ENCODE data around the gene TENT4B.
A peak's percentile ranks its signal among the peaks of the same experiment; 100 is the strongest.

The TENT4B gene

DNA sequence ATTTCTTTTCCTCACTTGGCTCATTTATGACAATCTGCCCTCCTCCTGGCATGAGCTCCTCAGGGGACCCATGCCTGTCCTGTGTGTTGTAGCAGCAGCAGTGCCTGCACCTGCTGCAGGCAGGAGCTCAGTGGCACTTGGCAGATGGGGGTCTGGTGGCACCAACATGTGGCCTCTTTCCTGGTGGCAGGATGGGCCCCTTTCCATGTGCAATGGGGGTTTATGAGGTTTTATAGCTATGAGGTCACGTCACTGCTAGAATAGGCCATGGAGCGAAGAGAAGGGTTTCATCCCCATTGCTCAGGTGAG lies 120.2 kb downstream of the TENT4B start:
- no peak for DNase-seq

DNA sequence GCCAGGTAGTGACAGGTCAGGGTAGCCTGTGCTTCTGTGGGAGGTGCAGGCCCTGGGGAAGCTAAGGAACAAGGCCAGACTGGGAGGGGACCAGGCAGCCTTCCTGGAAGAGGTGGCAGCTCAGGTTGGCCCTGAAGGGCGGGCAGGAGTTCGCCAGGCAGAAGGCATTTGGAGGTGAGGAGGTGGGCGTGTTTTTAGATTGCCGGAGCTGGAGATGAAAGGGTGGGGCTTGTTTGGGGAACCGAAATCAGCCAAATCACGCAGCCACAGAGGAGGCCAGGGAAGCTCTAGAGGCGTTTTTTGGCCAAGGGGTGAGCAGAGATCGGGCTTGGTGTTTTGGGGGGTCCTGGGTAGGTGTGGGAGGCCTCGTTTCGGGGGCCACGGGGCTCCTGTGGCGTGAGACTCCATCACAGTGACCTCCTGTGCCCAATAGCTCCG lies 120.8 kb downstream of the TENT4B start:
- peak; percentile 65 for DNase-seq

DNA sequence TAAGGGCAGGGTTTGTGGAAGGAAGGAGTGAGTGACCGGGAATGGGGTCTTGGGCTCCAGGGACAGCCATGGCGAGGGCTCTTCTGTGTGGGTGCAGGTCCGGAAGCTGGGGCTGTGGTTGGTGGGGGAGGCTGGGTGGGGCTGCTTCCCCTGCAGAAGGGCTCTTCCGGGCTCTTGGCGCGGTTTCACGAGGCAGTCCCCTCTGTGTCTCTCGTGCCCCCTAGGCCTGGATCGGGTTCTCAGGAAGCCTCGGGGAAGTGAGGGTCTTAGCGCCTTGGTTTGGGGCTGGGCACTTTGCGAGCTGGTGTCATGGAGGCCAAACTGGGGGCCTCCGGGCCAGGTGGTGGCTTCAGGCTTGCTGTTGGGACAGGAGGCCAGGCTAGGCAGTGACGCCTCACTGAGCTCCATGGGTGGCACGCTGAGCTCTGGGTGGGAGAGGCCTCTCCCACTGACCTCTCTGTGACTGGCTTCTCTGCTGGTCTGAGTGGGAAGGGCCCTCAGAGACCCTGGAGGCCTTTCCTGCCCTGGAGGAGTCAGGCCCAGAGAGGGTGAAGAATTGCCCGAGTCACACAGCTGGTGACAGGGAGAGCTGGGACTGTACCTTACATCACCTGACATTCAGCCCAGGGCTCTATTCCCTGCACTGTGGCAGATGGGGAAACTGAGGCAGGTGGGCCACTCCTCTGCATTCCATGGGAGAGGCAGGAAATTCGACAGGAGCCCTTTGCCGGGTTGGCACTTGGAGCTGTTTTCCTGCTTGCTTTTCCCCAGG lies 121.4 kb downstream of the TENT4B start:
- DNase-seq = peak; percentile 67

DNA sequence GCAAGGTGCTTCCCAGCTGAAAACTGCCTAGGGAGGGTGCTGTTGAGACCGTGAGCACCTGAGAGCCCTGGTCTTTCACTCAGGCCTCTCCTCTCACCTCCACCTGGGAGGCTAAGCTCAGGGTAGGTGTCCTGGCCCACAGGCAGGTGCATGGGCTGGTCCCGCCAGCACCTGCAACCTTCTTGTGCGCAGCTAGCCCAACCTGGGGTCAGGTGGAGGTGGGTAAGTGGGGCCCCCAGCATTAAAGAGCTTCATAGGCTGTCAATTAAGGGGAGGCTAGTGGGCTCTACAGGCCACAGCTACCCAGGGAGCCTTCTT lies 122.0 kb downstream of the TENT4B start:
- DNase-seq = no peak

DNA sequence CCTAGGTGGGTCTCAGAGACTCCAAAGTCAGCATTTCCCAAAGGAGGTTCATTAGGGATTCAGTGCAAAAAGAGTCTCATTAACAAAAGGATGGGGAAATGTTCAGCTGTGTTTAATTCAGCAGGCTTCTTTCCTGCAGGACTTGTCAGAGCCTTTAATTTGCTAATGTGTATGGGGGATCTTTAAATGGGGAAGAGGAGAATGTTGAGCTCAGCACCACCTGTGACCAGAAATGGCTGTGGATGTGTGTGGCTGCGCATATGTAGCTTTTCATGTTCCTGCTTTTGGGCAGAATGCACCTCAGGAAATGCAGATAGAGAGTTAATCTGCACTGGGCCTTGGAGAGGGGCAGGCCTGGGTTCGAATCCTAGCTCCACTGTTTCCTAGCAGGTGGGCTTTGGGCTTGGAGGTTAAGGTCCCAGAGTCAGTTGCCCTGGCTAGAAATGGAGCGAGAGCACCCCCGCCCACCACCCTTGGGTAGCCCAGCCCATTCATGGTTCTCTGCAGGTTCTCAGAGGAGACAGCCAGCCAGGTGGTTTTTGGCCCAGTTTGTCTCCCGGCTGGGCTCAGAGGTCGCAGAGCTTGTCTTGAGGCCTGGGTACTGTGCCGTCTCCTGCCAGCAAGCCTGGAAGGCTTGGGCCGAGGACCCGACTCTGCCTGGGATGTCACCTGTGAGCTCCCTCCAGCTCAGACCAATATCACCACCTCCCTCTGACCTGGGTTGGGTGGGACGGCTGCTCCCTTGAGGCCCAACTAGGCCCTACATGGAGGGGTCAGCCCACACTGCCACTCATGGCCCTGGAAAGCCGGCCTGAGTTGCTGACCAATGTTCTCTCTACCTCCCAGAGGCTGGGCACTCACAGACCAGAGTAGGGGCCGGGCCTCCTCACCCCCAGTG lies 122.6 kb downstream of the TENT4B start:
- no peak for DNase-seq

DNA sequence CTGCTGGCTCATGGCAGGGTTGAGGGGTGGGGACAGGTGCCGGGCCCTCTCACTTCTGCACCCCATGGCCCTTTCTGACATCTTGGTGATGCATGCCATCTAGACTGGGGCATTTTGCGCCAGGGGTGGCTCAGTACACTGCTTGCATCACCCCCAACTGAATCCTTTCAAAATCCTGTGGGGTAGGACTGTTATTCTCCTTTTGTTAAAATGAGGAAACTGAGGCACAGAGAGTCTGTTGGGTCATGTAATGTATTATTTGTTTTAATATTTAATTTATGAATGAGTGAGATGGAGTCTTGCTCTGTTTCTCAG lies 123.2 kb downstream of the TENT4B start:
- DNase-seq = no peak

DNA sequence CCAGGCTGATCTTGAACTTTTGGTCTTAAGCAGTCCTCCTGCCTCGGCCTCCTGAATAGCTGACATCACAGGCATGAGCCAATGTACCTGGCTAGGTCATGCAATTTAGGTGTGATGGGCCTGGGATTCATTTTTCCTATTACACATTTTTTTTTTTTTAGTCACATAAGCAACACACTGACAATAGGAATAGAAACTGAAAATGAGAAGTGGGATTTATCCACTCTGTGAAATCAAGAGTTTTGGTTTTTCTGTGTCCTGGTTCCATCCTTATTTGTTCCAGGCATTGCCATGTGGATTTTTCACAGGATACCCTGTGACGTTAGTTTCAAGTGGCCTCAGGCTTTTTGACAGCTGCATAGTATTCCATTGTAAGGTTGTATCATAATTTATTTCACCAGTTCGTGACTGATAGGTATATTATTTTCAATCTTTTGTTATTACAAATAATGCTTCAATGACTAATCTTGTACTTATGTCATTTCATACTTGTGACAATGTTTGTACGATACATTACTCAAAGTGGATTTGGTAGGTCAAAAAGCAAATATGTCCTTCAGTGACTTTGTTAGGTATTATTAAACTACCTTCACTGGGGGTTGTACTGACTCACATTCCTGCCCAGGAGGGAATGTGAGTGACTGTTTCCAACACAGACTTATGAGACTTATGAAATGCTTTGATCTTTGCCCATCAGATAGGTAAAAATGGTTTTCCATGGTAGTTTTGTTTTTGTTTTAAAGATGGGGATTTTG lies 123.9 kb downstream of the TENT4B start:
- DNase-seq = peak; percentile 63

DNA sequence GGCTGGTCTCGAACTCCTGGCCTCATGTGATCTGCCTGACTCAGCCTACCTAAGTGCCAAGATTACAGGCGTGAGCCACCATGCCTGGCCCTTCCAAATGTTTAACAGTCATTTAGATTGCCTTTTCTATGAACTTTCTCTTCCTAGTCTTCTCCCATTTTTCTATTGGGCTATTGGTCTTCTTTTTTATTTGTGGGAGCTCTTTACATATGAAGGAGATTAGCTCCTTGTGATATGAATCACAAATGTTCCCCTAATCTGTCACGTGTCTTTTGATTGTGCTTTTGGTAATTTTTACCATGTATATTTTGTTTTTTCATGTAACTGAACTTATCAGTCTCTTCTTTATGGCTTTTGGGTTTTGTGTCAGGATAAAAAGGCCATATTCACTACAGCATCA lies 125.1 kb downstream of the TENT4B start:
- DNase-seq = no peak

DNA sequence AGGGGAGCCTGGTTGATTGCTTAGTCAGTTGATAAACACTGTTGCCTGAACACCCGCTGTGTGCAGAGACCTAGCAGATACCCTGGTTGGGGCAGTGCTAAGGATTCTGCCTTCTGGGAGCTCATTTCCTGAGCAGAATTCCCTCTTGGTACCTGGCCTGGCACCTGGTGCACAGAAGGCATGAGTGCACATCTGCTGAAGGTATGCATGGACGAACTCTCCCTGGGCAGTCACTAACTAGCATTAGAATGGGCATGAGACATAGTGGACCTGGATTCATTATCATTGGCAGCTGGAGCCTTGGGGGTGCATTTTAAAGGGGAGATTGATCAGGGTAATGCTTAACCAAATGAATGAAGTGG lies 126.4 kb downstream of the TENT4B start:
- DNase-seq = no peak

DNA sequence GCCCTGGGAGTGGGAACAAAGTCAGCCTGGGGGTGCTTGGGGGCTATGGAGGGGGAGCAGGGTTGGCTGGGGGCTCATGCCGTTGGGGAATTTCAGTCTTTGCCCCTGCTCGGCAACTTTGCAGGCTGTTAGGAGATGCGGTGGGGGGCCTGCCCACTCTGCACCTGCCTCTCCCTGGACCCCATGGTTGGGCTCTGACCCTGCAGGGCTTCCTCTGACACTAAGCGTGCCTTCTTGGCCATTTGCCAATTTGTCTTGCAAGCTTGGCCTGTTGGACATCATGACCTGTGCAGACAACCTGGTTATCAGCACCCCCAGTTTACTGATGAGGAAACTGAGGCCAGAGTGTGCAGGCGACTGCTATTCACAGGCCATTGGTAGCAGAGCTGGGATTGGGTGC lies 127.8 kb downstream of the TENT4B start:
- no peak for DNase-seq

Measured in activated CD4-positive, alpha-beta T cell treated with anti-CD3 and anti-CD28 coated beads, Interleukin-10, Interleukin-2, amounts not matched to agents 100 ng/mL and 50 ng/mL, durations not matched to agents 16 hours and 8 hours (primary cell).